ENCODE results near the gene ZNF620. TPM values are rescaled to one million over a fixed set of nuclear protein-coding genes. Genes with fewer than 3 reads are reported as not detected.
"Not testable (repeated sequence)": the region's sequence is repeated elsewhere in the genome, so short reads cannot be mapped to it uniquely, and the experiment has no call there.

ZNF620 gene
- total RNA-seq (1 to 10 TPM in 1 of 2 donors, under 1 TPM in 1; 0.94 to 2.5 TPM), total RNA-seq (2.7 to 6.5 reads per million in 2 donors)

DNA sequence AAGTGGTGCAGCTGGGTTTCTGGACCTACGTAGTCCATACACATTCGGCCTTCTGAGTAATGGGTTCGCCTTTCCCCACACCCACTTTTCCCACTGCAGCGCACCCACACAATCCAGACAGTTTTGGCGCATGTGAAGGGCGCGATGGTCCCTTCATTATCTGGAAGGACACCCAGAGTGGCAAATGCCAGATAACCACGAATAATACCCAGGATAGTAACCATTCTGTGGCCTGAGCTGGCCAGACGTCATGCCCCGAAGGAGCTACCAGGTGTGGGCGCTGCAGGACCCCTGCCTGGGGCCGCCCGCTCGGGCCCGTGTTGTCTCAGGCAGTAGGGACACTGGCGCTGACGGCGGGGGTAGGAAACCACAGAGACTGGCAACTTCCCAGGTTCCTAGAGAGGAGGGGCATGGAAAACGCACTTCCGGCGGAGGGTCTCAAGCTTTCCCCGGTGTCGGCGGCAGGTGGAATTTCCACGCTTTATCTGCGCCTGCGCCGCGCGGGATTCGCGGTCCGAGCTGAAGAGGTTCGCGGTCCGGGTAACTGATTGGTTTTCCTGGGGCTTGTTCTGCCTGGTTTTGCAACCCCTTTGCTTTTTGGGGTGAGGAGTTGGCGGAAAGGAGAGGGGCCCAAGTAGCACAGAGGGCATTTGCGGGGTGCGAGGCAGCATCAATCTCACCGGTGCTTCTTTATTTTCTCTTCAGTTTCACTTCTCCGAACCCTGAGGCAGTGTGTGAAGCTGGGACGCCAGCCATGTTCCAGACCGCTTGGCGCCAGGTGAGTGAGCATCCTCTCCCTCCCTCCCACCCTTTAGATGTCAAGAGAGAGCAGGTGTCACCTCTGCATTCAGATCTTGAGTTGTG is at the start of gene ZNF620:
TSS of gene ZNF620 (plus strand) at position 441 of the 864 bp plus-strand sequence. CDS start at position 755, 314 bp downstream.
- H3K4me3 Mint-ChIP-seq: peak within 1 kb of the TSS; percentile 91
- peaks cover 6% of the 10 kb centered on the region for H3K36me3 Mint-ChIP-seq (ENCODE audit: low read depth)
- H3K4me1 Mint-ChIP-seq: peaks cover 12% of the 10 kb centered on the region
- no peaks in the 10 kb centered on the region for H3K9me3 ChIP-seq (ENCODE audit: control insufficient read depth, low read length, poor library complexity, severe bottlenecking)
- DNase-seq (peak; percentile 8 to 26 (median 19)), ATAC-seq (peak; percentile 84)
- peak within 1 kb of the TSS; percentile 81 for H3K27ac Mint-ChIP-seq
- H3K27me3 Mint-ChIP-seq: no peaks in the 10 kb centered on the region

- Mint-ChIP-seq H3K36me3 (ENCODE audit: low read depth) (peaks cover 2% of the 10 kb centered on the region), H3K4me3 (peak overlapping the region; percentile 89), H3K27me3 (no peaks in the 10 kb centered on the region), H3K4me1 (peaks cover 31% of the 10 kb centered on the region), H3K27ac (peak overlapping the region; percentile 95)
- DNase-seq (no peak), ATAC-seq (no peak)
- no peaks in the 10 kb centered on the region for H3K9me3 ChIP-seq (ENCODE audit: control insufficient read depth, low read length, poor library complexity, severe bottlenecking)
Measured at GRCh38 chr3:40456279-40456939, 49.4 kb upstream of the ZNF620 start.

DNA sequence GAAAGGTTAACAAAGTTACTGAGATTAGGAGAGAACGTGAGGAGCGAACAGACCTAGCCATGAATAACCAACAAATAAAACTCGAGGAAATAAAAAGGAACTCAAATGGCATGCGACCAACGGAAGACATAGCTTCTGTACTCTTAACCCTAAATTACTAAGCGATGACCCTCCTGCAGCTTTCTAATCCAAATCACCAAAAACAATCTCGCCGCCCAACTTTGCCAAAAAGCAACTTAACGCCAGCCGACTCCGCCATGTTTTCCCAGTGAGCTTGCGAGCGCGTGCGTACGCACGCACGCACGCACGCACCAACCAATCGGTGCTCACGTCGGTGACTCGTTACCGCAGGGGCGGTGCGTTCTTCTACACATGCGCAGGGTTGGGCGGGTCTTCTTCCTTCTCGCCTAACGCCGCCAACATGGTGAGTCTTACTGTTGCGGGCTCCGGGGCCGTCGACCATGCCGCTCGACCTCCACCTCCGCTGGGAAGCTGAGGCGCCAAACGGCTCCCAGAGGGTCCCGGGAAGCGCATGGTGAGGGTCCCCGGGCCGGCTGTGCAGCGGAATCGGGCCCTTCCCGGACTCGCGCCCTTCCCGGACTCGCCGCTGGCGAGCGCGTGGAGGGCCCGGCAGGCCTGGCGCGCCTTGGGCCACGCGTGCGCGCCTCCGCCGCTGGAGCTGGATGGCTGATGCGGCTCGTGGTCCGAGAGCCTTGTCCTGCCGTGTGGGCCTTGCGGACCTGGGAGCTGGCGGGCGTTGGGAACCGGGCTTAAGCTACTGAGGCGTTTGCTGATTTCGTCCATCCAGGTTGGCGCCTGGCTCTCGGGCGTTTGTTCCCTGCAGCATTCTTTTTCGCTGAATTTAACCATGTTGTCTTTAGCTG is 48.7 kb upstream of the ZNF620 start, which contains the start of gene RPL14:
TSS of gene RPL14 (plus strand) at position 400 of the 884 bp plus-strand sequence. CDS start at position 533, 133 bp downstream.
- peak; percentile 86 to 88 (median 88) for DNase-seq
- no peaks in the 10 kb centered on the region for H3K9me3 ChIP-seq (ENCODE audit: control insufficient read depth, low read length, poor library complexity, severe bottlenecking)
- peak; percentile 74 for ATAC-seq
- Mint-ChIP-seq H3K27ac (peak within 1 kb of the TSS; percentile 95), H3K4me3 (peak within 1 kb of the TSS; percentile 89), H3K27me3 (no peaks in the 10 kb centered on the region), H3K4me1 (peaks cover 29% of the 10 kb centered on the region), H3K36me3 (ENCODE audit: low read depth) (peaks cover 2% of the 10 kb centered on the region)

DNA sequence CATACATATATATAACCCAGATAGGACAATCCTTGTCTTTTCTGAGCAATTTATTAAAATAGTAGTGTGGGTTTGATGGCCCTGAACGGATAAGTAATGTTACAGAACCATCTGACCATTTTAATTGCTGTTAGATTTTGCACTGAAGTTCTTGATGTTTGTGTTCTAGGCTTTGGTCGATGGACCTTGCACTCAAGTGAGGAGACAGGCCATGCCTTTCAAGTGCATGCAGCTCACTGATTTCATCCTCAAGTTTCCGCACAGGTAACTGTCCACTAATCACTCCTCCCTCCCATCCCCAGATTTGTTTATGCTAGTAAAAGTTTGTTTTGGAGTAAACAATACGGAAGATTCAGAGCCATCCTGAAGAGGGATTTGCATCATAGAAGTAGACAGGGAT is 47.4 kb upstream of the ZNF620 start:
- peak overlapping the region; percentile 95 for H3K27ac Mint-ChIP-seq
- no peaks in the 10 kb centered on the region for H3K27me3 Mint-ChIP-seq
- H3K4me1 Mint-ChIP-seq: peaks cover 23% of the 10 kb centered on the region
- DNase-seq: no peak
- peak overlapping the region; percentile 89 for H3K4me3 Mint-ChIP-seq
- H3K9me3 ChIP-seq (ENCODE audit: control insufficient read depth, low read length, poor library complexity, severe bottlenecking): no peaks in the 10 kb centered on the region
- peaks cover 2% of the 10 kb centered on the region for H3K36me3 Mint-ChIP-seq (ENCODE audit: low read depth)
- no peak for ATAC-seq

- not testable (repeated sequence) for H3K4me3 Mint-ChIP-seq; ATAC-seq; DNase-seq; H3K36me3 Mint-ChIP-seq (ENCODE audit: low read depth); H3K27me3 Mint-ChIP-seq; H3K27ac Mint-ChIP-seq; H3K9me3 ChIP-seq (ENCODE audit: control insufficient read depth, low read length, poor library complexity, severe bottlenecking)
- H3K4me1 Mint-ChIP-seq: peaks cover 37% of the 10 kb centered on the region
Measured at GRCh38 chr3:40460481-40460880, 45.4 kb upstream of the ZNF620 start.

DNA sequence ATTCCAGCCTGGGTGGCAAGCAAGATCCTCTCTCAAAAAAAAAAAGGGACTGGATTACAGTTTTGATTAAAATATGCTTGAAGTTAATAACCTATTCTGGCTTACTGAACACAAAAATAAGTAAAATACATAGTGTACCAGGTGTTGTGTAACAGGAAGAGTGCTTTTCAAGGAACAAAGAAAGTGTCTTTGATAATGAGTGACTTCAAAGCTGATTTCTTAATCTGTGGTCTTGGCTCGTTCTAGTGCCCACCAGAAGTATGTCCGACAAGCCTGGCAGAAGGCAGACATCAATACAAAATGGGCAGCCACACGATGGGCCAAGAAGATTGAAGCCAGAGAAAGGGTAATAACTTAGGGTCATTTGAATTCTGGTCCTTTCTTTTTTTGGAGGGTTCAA is 44.7 kb upstream of the ZNF620 start:
- no peak overlapping the region for H3K27ac Mint-ChIP-seq
- peaks cover 2% of the 10 kb centered on the region for H3K36me3 Mint-ChIP-seq (ENCODE audit: low read depth)
- no peak for ATAC-seq
- peaks cover 37% of the 10 kb centered on the region for H3K4me1 Mint-ChIP-seq
- no peaks in the 10 kb centered on the region for H3K9me3 ChIP-seq (ENCODE audit: control insufficient read depth, low read length, poor library complexity, severe bottlenecking)
- no peak for DNase-seq
- H3K4me3 Mint-ChIP-seq: no peak overlapping the region
- no peaks in the 10 kb centered on the region for H3K27me3 Mint-ChIP-seq

GRCh38 chr3:40462838-40463237 is 43.0 kb upstream of the ZNF620 start:
- H3K4me1 Mint-ChIP-seq: peaks cover 29% of the 10 kb centered on the region
- not testable (repeated sequence) for H3K27ac Mint-ChIP-seq; H3K9me3 ChIP-seq (ENCODE audit: control insufficient read depth, low read length, poor library complexity, severe bottlenecking); H3K36me3 Mint-ChIP-seq (ENCODE audit: low read depth); H3K27me3 Mint-ChIP-seq; H3K4me3 Mint-ChIP-seq; ATAC-seq; DNase-seq

DNA sequence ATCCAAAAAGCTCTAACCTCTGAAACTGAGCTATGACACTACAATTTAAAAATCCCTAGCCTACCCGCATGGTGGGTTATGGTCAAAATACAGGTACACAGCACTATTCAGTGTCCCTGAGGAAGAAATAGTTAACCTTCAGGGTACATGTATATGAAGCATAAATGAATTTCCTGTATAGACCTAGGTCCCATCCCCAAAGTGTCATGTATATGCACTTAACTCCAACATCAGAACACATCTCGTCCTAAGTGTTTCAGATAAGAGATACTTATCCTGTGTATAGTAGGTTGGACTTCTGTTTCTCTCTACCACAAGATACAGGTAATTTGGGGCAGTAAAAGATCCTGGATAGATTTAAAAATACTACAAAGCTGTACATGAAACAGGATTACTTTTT is 42.3 kb upstream of the ZNF620 start:
- no peaks in the 10 kb centered on the region for H3K36me3 Mint-ChIP-seq (ENCODE audit: low read depth)
- no peak for DNase-seq
- H3K4me3 Mint-ChIP-seq: peak overlapping the region; percentile 25
- H3K9me3 ChIP-seq (ENCODE audit: control insufficient read depth, low read length, poor library complexity, severe bottlenecking): no peaks in the 10 kb centered on the region
- H3K4me1 Mint-ChIP-seq: peaks cover 21% of the 10 kb centered on the region
- ATAC-seq: no peak
- H3K27me3 Mint-ChIP-seq: no peaks in the 10 kb centered on the region
- peak overlapping the region; percentile 41 for H3K27ac Mint-ChIP-seq

DNA sequence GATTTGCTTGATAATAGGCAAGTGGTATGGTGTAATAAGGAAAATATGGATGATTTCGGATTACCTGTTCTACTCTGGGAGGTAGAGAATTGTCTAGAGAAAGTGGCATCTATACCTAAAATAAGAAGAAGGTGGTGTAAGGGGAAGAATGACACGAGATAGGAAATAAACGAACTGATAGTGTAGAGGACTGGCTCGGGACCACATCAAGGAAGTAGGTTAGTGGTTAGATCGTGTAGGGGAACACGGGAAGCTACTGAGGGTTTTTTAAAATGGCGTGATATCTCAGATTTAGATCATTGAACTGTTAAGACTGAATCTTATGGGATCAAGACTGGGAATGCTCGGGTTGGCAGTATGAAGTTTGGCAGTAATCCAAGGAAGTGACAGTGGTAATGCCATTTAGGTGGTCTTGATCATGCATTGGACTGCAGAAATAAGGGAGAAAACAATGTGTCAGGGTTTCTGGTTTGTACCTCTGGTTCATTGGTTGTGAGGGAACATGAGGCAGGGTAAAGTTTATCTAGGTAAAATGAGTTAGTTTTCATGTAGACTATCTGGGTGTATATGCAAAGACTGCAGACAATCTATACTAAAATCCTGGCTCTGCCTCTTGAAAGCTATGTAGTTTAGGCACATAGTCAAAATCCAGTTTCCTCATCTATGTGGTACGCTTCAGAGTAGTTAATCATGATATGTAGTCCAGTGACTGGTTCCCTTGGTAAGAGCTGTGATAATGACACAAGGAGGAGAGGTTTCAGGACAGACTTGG is 41.3 kb upstream of the ZNF620 start:
- DNase-seq (no peak), ATAC-seq (peak; percentile 96)
- no peaks in the 10 kb centered on the region for H3K9me3 ChIP-seq (ENCODE audit: control insufficient read depth, low read length, poor library complexity, severe bottlenecking)
- peaks cover 17% of the 10 kb centered on the region for H3K4me1 Mint-ChIP-seq
- H3K27ac Mint-ChIP-seq: peak overlapping the region; percentile 41
- H3K36me3 Mint-ChIP-seq (ENCODE audit: low read depth): no peaks in the 10 kb centered on the region
- H3K27me3 Mint-ChIP-seq: no peaks in the 10 kb centered on the region
- peak overlapping the region; percentile 41 for H3K4me3 Mint-ChIP-seq

- no peaks in the 10 kb centered on the region for H3K27me3 Mint-ChIP-seq
- ATAC-seq (no peak), DNase-seq (no peak)
- no peaks in the 10 kb centered on the region for H3K36me3 Mint-ChIP-seq (ENCODE audit: low read depth)
- H3K4me3 Mint-ChIP-seq: no peak overlapping the region
- H3K9me3 ChIP-seq (ENCODE audit: control insufficient read depth, low read length, poor library complexity, severe bottlenecking): no peaks in the 10 kb centered on the region
- peaks cover 17% of the 10 kb centered on the region for H3K4me1 Mint-ChIP-seq
- H3K27ac Mint-ChIP-seq: peak overlapping the region; percentile 41
Measured at GRCh38 chr3:40465111-40465407, 40.8 kb upstream of the ZNF620 start.

DNA sequence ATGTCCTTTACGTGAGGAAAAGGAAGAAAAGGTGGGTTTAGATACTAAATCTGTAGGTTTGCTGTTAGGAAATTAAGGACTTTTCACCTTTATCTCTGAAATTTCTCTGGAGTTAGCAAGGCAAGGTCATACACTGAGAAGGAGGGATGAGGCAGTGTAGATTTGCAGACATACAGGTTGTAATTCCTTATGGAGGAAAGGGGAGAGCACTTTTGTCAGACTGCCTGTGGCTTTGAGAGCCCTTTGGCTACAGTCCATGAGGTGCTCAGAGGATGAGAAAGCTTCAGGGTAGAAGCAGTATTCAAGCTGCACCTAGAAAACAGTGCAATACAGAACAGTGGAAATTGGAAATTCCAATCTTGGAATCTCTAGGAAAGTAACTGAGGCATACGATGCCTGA is 40.4 kb upstream of the ZNF620 start:
- peak overlapping the region; percentile 41 for H3K27ac Mint-ChIP-seq
- H3K27me3 Mint-ChIP-seq: no peaks in the 10 kb centered on the region
- ATAC-seq: no peak
- H3K9me3 ChIP-seq (ENCODE audit: control insufficient read depth, low read length, poor library complexity, severe bottlenecking): no peaks in the 10 kb centered on the region
- peaks cover 17% of the 10 kb centered on the region for H3K4me1 Mint-ChIP-seq
- H3K36me3 Mint-ChIP-seq (ENCODE audit: low read depth): no peaks in the 10 kb centered on the region
- H3K4me3 Mint-ChIP-seq: peak overlapping the region; percentile 13
- no peak for DNase-seq

DNA sequence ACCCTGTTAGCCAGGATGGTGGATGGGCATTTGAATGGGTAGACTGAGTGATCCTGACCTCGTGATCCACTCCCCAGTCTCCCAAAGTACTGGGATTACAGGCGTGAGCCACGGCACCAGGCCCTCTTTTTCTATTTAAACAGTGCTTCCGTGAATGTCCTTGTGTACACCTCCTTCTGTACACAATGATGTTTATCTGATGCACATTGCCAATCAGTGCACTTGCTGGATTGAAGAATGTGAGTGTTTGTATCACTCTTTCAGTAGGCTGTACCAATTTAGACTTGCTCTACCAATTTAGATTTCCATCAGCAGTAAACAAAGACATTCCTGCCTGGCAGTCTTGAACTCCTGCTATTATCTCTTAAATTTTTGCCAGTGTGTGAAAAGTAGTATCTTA is 37.8 kb upstream of the ZNF620 start:
- H3K4me3 Mint-ChIP-seq: no peak overlapping the region
- no peaks in the 10 kb centered on the region for H3K9me3 ChIP-seq (ENCODE audit: control insufficient read depth, low read length, poor library complexity, severe bottlenecking)
- H3K27me3 Mint-ChIP-seq: no peaks in the 10 kb centered on the region
- no peaks in the 10 kb centered on the region for H3K36me3 Mint-ChIP-seq (ENCODE audit: low read depth)
- peaks cover 17% of the 10 kb centered on the region for H3K4me1 Mint-ChIP-seq
- no peak overlapping the region for H3K27ac Mint-ChIP-seq
- ATAC-seq (no peak), DNase-seq (no peak)
